Measurements from ENCODE around the gene GMPPA.
A peak's percentile ranks its signal among the peaks of the same experiment; 100 is the strongest.

Gene GMPPA

DNA sequence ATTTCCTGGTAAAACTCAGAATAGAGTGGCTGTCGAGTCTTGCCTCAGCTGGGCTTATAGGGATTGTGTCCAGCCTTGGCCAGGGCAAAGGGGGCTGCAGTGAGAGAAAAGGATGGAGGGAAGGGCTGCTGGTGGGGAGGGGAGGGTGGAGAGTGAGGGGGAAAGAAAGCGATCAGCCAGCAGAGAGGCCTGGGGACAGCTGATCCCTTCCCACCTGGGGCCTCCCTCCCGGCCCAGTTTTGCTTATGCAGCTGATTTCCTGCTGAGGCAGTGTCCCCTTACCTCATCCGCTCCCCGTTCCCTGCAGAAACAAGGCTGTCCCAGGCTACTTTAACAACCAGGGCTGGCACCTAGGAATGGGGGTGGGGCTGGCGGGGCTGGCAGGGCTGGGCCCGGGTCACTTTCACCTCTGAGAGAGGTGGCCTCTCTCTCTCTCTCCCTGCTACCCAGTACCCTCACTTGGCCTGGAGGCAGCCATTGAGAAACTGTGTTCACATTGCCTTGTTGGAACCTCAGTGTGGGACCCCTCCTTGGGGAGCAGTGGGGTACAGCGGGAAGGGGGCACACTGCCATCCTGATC, 12.2 kb upstream of the GMPPA start:
- DNase-seq (ENCODE audit: low spot score) = no peak

DNA sequence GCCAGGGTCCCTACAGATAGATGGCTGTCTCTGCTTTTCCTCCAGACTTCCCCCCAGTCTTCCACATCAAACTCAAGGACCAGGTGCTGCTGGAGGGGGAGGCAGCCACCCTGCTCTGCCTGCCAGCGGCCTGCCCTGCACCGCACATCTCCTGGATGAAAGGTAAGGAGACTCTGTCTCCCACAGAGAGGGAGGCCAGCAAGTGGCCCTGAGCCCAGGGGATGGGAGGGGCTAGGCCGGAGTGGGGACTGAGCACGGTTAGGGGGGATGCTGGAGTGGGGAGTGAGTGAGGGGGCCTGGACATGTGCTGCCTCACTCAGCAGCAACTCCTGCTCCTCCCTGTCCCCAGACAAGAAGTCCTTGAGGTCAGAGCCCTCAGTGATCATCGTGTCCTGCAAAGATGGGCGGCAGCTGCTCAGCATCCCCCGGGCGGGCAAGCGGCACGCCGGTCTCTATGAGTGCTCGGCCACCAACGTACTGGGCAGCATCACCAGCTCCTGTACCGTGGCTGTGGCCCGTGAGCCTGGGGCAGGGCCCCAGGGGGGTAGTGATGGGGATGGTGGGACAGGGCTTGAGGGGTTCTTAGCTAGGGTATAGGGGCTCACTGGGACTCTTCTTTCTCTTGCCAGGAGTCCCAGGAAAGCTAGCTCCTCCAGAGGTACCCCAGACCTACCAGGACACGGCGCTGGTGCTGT, 10.4 kb upstream of the GMPPA start:
- DNase-seq (ENCODE audit: low spot score) = no peak

DNA sequence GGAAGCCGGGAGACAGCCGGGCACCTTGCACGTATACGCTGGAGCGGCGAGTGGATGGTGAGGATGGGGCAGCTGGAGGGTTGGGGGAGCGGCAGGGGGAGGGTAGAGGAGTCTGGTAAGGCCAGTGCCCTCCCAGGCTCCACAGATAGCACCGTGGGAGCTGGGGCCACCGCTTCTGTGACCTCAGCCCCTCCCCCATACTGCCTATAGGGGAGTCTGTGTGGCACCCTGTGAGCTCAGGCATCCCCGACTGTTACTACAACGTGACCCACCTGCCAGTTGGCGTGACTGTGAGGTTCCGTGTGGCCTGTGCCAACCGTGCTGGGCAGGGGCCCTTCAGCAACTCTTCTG, 9.9 kb upstream of the GMPPA start:
- DNase-seq (ENCODE audit: low spot score) = no peak

DNA sequence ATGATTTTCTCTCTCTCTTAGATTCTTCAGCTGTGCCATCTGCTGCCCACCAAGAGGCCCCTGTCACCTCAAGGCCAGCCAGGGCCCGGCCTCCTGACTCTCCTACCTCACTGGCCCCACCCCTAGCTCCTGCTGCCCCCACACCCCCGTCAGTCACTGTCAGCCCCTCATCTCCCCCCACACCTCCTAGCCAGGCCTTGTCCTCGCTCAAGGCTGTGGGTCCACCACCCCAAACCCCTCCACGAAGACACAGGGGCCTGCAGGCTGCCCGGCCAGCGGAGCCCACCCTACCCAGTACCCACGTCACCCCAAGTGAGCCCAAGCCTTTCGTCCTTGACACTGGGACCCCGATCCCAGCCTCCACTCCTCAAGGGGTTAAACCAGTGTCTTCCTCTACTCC, 9.4 kb upstream of the GMPPA start:
- no peak for DNase-seq (ENCODE audit: low spot score)

DNA sequence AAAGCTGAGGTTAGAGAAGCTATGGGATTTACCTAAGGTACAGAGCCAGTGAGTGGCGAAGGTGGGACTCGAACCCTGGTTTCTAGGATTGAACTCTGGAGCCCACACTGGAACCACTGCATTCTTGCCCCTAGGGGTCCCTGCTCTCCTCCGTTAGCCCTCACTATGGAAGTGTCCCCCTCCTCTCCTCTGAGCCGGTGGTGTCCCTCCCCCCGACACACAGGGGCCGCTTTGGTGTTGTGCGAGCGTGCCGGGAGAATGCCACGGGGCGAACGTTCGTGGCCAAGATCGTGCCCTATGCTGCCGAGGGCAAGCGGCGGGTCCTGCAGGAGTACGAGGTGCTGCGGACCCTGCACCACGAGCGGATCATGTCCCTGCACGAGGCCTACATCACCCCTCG, 8.5 kb upstream of the GMPPA start:
- no peak for DNase-seq (ENCODE audit: low spot score)

DNA sequence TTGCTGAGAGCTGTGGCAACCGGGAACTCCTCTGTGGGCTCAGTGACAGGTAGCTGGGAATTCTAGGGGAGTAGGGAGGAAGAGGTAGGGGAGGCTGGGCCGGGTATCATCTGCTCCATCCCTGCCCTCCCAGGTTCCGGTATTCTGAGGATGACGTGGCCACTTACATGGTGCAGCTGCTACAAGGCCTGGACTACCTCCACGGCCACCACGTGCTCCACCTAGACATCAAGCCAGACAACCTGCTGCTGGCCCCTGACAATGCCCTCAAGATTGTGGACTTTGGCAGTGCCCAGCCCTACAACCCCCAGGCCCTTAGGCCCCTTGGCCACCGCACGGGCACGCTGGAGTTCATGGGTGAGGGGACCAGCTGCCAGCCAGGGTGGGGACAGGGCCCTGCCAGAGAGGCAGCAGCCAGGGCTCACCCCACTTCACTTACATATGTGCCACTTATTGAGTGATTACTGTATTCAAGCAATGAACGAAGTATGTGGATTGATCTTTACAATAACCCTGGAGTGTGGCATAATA, 8.0 kb upstream of the GMPPA start:
- DNase-seq (ENCODE audit: low spot score) = no peak

DNA sequence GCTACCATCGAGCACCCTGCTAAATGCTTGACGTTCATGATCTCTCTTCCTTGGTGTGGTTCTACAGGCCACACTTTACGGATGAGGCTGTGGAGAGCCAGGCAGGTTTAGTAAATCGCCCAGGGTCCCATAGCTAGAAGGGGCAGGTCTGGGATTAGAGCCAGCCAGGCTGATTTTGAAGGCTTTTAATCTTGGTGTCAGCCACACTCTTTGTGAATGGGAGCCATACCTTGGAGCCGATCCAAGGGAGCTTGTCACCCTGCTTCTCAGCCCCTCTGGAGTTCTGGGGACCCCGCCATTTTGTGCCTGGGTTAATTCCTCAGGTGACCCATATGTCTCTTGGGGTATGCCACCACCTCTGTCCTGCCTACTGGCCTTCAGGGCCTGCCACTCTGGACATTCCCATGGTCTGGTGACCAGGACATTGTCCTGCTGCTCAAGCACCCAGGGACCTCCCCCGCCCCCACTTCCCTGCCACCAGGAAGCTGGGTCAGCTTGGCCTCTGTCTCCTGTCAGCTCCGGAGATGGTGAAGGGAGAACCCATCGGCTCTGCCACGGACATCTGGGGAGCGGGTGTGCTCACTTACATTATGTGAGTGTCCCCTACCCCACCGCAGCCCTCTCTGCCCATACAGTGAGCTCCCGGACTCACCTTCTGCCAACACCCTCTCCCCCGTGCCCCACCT, 7.3 kb upstream of the GMPPA start:
- DNase-seq (ENCODE audit: low spot score) = no peak

DNA sequence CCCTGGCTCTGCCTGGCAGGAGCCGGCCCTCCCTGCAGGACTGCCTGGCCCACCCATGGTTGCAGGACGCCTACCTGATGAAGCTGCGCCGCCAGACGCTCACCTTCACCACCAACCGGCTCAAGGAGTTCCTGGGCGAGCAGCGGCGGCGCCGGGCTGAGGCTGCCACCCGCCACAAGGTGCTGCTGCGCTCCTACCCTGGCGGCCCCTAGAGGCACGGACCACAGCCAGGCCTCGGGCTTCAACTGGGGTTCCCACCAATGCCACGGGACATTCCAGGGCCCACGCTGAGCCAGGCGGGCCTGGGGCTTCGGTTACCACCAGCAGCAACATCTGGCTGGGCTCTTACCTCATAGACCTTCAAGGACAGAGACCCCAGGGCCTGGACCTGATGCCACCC, 6.1 kb upstream of the GMPPA start:
- no peak for DNase-seq (ENCODE audit: low spot score)

DNA sequence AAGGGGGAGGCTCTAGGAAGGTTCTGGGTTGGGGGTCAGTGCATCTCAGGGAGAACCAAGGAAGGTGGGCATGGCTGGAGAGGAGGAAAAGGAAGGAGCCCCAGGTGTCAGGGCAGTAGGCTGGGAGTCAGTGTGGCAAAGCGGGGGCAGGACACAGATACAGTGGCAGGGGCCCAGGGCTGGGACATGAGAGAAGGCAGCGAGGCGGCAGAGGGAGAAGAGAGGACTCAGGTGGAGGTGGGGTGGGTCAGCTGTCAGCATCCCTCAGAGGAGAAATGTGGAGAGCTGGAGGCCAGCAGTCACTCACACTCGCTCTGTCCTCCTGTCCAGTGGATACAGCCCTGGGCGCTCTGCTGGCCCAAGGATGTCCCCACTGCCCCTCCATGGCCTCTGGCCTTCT, 5.6 kb upstream of the GMPPA start:
- no peak for DNase-seq (ENCODE audit: low spot score)

DNA sequence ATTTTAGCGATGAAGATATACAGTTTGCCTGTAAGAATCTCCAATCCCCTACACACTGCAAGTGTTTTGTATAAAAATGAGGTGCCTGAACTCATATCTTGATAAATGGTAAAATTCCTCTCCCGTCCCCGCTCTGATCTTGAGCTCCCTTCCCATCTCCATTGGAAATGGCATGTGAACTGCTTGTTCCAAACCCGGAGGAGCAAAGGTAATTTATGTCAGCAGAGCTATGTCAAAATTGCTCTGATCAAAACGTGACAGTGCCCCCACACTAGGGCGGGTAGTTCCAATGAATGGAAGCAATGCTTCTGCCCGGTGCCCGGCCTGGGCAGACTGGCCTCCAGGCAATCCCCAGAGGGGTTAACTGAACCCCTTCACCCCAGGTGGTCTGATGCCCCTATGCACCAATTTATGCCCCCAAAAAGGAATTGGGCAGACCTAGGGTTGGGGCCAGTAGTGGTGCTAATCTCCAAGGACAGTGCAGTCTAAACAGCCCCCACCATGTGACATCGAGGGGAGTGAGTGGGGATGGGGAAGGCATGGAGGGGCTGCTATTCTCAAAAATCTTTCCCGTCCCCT, 3.6 kb upstream of the GMPPA start:
- no peak for DNase-seq (ENCODE audit: low spot score)

DNA sequence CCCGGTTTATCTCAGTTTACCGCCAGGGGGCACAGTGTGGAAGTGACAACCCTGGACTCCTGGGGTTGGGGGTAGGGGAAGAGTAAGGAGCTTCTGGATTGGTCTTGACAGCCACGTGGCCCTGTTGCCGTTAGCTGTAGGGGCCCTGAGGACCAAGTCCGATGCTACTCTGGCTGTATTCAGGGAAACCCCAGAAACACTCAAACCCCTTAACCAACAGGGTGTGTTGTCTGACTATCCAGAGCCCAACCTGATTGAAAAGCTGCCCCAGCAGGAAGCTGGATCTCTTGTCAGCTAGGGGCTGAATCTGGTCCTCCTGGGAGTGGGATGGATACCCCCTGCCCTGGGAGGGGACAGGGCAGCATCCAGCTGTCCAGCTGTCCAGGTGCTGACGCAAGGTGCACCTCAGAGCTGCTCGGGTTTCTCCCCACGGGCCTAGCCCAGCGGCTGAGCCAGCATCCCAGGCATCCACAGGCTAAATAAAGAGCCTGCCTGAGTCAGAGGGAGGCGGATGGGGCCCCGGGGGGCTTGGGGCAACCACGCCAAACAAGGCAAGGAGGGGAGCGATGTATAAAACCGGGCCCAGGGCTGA, 3.1 kb upstream of the GMPPA start:
- peak; percentile 56 for DNase-seq (ENCODE audit: low spot score)

DNA sequence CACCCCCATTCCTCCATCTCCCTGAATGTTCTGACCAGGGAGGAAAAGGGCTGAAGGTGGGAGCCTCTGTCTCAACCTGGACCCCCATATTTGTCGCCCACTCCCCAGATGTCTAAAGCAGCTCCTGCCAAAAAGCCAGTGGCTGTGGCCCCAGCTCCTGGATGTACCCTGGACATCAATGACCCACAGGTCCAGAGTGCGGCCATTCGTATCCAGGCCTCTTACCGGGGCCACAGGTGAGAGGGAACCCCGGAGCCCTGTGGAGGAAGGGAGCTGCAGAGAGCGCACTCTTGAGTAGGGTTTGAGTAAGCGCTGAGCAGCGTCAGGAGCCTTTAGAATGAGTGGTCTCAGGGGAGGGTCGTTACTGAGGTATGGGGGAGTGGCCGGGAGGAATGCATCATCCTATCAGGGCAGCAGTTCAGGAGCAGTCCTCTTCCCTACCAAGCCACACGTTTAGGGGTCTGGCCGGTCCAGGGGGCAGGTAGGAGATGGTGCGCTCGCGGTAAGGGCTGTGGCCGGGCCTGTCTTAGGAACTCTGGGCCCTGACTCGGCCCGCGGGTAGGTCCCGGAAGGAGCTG, 2.4 kb upstream of the GMPPA start:
- no peak for DNase-seq (ENCODE audit: low spot score)

DNA sequence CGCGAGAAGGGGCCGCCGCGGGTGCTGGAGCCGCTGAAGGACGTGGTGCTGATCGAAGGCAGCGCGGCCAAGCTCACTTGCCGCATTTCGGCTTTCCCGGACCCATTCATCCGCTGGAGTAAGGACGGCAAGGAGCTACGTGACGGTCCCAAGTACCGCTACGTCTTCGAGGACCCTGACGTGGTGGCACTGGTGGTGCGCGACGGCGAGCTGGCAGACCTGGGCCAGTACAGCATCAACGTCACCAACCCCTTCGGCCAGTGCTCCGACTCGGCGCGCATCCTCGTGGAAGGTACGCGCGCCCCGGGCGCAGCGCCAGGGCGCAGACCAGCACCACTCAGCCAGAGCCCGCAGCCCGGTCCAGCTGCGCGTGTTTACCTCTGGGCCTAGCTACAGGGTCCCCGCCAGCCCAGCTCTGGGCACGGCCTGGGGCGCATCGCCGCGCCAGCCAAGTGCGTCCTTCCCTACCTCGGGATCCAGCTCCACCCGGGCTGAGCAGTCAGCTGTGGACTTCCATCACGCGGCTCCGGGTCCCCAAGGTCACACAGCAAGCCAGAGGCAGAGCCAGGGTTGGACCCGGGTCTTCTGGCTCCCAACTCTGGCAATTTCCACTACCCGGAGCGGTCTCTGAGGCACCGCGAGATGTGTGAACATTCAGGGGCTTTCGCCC, 1.7 kb upstream of the GMPPA start:
- no peak for DNase-seq (ENCODE audit: low spot score)

DNA sequence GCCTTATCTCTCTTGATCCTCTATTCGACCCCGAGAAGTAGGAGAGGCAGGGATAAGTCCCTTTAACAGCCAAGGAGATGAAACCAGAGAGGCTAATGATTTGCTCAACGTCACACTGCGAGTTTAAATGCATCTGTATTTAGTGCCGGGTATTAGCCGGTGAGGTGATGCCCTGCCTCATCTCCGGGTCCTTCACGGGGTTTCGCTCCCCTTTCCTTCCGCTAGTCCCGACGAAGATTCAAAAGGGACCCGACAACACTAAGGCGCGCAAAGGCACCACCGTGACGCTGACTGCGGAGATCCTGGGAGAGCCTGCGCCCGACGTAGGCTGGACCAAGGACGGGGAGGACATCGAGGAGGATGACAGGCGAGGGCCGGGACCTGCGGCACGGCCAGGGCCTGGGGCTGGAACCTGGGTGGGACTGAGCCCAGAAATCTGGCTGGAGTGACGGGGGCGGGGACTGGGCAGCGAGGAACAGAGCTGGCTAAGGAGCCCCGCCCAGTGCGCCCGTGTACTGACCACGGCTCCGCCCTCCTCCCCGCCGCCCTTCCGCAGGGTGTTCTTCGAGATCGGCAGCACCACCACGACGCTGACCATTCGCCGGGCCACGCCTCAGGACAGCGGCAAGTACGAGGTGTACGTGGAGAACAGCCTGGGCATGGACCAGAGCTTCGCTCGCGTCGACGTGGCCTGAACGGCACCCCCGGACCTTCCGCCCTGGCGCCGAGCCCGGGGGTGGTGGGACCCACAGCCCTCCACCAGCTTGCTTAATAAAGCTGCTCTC, 1.0 kb upstream of the GMPPA start:
- DNase-seq (ENCODE audit: low spot score) = peak; percentile 31

DNA sequence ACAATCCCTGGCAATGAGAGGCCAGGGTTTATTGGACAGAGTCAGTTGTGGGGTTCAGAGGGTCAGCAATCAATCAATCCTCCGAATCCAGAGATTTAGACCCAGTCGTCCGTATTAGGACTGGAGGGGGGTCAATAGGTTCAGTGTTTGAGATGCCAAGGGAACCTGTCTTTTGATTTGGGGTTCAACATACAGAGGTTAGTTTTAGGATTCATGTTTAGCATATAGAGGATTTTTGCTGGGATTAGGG, 292 bp downstream of the GMPPA start:
- DNase-seq (ENCODE audit: low spot score) = no peak

DNA sequence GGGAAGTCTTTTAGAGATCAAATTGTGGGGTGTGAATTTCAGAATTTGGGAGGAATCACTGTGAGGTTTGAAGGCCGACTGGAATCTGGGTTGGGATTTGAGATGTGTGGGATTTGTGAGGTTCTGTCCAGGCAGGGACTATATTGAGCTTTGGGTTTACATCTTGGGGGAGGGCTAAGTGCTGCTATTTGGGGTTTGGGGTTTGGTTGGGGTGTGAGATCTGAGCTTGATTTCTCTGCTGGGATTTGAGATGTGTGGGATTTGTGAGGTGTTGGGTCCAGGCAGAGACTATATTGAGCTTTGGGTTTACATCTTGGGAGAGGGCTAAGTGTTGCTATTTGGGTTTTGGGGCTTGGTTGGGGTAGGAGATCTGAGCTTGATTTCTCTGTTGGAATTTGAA, 864 bp downstream of the GMPPA start:
- DNase-seq (ENCODE audit: low spot score) = no peak

DNA sequence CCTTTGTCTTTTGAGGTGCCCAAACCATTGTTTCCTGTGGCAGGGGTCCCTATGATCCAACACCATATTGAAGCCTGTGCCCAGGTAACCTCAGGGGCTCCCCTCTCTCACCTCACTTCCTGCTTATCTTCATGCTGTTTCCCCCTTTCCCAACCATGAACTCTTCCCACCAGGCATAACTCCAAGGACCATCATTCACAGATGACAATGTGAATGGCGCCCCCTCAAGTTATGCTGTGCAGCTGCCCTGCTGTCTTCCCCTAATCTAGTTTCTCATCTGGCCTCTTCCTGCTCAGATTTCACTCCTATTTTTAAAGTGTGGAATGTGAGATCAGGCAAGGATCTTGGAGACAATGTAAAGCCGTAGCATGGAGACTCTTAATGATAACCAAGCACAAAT, 1.4 kb downstream of the GMPPA start:
- no peak for DNase-seq (ENCODE audit: low spot score)

DNA sequence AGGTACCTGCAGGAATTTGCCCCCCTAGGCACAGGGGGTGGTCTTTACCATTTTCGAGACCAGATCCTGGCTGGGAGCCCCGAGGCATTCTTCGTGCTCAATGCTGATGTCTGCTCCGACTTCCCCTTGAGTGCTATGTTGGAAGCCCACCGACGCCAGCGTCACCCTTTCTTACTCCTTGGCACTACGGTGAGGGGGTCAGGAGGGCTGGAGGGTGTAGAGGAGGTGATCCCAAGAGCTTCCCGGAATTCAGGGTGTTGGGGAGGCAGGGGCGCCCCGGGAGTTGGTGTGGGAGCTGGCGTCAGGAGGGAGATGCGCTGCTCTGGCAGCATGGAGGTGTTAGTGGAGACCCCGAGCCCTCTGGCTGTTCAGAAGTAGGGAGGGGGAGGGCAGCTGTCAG, 3.2 kb downstream of the GMPPA start:
- no peak for DNase-seq (ENCODE audit: low spot score)

DNA sequence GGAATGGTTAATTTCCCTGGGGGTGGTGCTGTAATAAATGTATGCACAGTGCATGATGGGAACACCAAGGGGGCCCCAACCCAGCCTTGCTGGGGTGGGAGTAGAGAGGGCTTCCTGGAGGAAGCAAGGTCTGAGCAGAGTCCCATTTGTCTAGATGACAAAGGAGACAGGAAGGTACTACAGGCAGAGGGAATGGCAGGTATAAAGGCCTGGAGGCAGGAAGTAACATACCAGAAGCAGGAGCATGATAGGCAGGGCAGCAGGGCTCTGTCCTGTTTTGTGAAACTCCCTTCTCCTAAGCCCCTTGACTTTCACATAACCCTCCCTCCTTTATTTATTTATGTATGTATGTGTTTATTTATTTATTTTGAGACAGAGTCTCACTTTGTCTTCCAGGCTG, 3.9 kb downstream of the GMPPA start:
- no peak for DNase-seq (ENCODE audit: low spot score)

DNA sequence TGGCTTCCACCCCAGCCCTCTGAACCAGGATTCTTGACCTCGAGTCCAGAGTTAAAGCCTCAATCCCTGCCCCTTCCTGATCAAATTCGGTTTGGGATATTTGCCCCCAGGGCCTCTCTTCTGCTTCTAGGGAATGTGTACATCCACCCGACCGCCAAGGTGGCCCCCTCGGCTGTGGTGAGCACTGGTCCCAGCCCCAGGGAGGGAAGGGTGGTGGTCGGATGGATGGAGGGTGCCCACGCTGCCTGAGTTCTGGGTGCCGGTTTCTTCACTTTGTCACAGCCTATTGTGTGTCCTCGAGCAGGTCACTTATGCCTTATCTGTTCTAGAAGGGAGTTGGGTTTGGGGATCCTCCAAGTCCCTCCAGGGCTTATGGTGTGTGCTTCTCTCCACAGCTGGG, 6.9 kb downstream of the GMPPA start:
- no peak for DNase-seq (ENCODE audit: low spot score)

DNA sequence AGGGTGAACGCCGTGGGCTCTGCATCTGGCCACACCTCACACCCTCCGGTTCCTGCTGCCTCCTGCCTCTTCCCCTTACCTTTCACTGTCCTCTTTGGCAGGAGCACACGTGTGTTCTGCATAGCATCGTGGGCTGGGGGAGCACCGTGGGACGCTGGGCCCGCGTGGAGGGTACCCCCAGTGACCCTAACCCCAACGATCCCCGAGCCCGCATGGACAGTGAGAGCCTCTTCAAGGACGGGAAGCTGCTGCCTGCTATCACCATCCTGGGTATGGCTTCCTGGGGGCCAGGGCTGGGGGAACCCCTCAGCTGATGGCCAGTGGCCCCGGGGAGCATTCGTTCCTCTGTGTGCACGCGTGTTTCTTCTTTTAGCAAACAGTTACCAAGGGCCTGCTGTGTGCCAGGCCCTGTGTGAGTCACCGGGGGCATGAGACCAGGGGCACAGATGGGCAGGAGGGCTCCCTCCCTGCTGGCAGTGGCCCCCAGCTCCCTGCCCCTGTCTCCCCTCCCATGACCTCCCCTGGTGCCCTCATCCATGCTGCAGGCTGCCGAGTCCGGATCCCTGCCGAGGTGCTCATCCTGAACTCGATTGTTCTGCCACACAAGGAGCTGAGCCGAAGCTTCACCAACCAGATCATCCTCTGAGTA, 7.6 kb downstream of the GMPPA start:
- no peak for DNase-seq (ENCODE audit: low spot score)
